DOHH2 (cell line): ENCODE data around the gene PHACTR1.

Experiments
- CTCF ChIP-seq: fragments of 200-600 bp; sonication (generic); IDR thresholded peaks from one replicate; pipeline ENCODE4 v1.5.1; 2014; ENCODE audit warnings: antibody characterized with exemption, mild to moderate bottlenecking, low read depth, low read length; ENCODE audit not compliant: poor library complexity, severe bottlenecking
- EZH2phosphoT487 ChIP-seq: fragments of 200-600 bp; sonication (generic); IDR thresholded peaks from 2 replicates; pipeline ENCODE4 v1.6.1; 2017; ENCODE audit warnings: borderline replicate concordance, mild to moderate bottlenecking, antibody characterized with exemption, low read length, moderate library complexity, mixed read lengths

GRCh38 chr6:12977806-12978205, 261.2 kb downstream of the PHACTR1 start:
- TF ChIP-seq CTCF = no peak
- TF ChIP-seq EZH2phosphoT487 = no peak
